GM18519 (cell line): ENCODE data around the gene HPSE2.
"Not testable (repeated sequence)": the region's sequence is repeated elsewhere in the genome, so short reads cannot be mapped to it uniquely, and the experiment has no call there.

Experiments
- ATAC-seq: cut with Tn5 transposase; IDR thresholded peaks from one replicate; pipeline ENCODE4 v1.9.1; 2021; ENCODE audit warnings: mild to moderate bottlenecking, moderate library complexity; ENCODE audit not compliant: unreplicated experiment, low FRiP score

Gene HPSE2

DNA sequence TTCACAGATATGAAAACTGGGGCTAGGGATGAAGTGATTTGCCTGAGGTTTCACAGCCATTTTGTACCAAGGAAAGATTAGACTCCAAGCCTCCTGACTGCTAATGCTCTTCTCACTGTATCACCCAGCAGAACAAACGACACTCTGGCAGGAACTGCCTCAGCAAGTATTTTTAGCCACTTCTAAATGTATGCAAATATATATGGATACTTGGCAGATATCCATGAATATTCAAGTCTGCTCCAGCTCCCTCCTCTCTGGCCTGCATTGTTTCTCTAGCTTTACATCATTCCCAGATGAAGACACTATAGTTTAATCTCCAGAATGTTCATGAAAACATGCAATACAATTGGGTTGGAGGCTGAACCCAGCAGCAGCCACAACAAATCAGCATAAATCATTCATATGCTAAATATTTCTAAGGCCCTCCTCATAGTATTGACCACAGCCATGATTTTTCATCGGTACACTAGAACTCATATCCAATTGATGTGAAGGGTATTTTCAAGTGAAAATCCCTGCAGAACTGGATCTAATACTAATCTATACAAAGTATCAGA, 65.5 kb downstream of the HPSE2 start:
- no peak for ATAC-seq

DNA sequence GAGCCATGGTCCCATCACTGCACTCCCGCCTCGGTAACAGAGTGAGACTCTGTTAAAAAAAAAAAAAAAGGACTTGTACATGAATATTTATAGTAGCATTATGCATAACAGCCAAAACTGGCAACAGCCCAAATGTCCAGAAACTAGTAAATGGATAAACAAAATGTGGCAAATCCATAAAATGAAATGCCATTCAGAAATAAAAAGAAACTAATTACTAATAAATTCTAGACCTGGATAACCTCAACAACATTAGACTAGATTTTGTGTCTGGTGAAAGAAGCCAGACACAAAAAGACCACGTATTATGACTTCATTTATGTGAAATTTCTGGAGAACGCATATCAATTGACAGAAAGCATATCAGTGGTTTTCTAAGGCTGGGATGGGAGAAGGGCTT, 74.5 kb downstream of the HPSE2 start:
- ATAC-seq: no peak

DNA sequence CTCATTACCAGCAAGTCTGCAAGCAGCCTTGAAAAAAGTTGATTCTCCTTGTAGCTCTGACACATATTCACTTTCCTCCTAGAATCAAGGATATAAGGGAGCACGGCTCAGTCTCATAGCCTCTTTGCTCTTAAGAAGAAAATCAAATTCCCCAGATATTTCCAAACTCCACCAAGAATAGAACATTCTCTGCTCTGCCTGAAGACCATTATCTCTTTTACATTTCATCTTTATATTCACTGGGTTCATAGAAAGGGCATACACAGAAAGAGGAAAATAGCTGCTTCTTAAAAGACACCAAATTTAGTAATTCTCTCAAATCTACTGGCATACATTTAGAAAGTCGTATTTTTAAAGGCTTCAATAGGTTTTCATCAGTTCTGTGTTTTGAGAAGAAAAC, 92.0 kb downstream of the HPSE2 start:
- ATAC-seq: no peak

DNA sequence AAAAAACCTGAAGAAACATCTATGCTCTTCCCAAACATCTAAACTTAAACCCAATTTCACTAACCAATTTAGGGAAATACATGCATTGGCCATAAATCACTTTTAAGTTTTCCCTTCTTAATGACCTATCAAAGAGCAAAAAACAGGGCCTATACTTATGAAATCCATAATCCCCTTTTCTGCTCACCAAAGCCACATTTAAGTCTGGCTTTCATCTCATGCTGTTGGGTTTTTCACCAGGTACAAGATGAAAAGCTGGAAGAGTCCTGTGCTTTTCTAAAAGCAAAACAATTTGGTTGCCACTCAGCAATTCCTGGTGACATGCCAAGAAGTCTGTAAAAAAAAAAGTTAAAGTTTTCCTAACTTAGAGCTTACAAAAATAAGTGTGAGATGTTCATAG, 92.6 kb downstream of the HPSE2 start:
- ATAC-seq: no peak

DNA sequence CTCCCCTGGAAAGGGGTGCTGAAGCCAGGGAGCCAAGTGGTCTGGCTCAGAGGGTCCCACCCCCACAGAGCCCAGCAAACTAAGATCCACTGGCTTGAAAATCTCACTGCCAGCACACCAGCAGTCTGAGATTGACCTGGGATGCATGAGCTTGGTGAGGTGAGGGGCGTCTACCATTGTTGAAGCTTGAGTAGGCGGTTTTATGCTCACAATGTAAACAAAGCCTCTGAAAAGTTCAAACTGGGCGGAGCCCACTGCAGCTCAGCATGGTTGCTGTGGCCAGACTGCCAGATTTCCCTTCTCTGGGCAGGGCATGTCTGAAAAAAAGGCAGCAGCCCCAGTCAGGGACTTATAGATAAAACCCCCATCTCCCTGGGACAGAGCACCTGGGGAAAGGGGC, 102.8 kb downstream of the HPSE2 start:
- not testable (repeated sequence) for ATAC-seq

DNA sequence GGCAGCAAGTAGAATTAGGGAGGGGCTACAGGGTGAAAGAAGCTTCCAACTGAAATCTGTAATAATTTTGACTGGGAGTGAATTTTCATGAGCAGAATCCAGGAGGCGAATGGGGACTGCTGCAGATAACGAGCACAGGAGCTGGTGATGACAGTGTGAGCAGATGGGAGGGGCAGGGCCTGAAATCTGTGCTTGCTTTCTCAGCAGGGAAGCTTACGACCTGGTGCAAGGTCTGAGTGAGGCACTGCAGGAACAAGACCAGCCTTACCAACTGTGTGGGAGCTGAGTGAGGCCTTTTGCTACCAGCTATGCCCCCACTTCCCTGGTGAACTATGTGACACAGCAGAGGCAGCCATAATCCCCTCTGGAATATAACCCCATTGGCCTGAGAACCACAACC, 109.8 kb downstream of the HPSE2 start:
- ATAC-seq: no peak

DNA sequence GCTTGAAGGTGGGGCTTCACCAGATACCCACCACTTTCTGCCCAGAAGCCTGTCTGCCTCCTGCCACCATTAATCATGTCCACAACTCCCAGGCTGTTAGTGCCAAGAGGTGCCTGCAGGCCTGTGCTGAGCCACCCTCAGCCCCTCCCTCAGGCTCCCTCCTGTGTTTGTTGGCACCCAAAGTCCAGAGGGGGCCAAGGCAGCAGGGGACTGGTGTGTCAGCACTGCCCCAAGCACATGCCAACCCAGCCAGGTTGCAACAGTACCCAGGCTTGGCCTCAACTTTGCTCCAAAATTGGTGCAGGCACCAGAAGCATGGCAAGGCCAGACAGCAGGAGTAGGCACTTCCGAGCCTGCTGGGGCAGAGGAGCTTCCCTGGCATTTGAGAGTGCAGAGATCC, 111.3 kb downstream of the HPSE2 start:
- no peak for ATAC-seq

DNA sequence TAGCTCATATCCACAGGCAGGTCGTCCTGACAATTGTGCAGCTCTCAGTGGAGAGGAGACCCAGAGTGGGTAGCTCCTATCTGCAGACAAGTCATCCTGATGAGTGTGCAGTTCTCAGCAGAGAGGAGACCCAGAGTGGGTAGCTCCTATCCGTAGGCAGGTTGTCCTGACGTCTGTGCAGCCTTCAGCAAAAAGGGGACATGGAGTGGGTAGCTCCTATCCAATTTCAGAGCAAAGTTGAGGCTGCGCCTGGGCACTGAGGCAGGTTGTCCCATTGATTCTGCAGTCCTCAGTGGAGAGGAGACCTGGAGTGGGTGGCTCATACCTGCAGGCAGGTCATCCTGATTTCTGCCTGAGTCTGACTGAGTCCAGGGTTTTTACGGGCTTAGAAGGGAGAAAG, 111.8 kb downstream of the HPSE2 start:
- no peak for ATAC-seq

DNA sequence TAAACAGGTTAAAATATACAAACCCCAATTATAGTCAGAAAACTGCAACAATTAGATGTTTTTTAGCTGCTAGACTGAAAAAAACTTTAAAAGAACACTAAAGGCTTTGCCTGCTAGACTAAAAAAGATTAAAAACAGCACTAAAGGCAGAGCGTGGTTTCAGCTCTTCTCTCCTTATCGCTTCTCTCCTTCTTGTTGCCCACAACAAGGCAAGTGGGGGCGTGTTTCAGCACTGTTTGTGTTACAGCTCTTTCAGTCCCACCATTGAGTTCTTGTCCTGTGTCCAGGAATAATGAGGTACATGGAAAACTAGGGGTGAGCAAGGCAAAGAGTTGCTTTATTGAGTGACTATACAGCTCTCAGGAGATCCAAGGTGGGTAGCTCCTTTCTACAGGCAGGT, 112.3 kb downstream of the HPSE2 start:
- no peak for ATAC-seq

DNA sequence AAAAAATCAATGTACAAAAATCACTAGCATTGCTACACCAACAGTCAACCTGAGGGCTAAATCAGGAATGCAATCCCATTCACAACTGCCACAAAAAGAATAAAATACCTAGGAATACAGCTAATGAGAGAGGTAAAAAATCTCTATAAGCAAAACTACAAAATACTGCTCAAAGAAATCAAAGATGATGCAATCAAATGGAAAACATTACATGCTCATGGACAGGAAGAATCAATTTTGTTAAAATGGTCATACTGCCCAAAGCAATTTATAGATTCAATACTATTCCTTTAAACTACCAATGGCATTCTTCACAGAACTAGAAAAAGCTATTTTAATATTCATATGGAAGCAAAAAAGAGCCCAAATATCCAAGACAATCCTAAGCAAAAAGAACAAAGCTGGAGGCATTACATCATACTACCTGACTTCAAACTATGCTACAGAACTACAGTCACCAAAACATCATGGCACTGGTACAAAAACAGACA, 116.3 kb downstream of the HPSE2 start:
- ATAC-seq: no peak

DNA sequence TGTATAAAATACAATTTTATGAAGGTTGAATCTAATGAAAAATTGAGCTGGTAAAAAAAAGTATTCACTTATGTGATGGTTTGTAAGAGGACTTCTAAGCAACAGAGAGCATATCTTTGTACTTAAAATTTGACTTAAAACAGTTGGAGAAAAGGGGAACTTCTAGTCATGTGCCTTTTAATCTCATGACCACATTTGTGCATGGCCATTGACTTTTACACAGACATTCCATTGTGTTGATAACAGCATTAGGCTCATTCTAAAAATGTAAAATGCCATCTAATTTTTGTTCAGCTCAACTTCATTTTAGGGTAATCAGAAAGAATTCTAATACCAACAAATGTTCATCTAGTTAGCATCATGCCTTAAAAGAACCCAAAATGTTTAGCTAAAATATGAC, 119.9 kb downstream of the HPSE2 start:
- no peak for ATAC-seq

DNA sequence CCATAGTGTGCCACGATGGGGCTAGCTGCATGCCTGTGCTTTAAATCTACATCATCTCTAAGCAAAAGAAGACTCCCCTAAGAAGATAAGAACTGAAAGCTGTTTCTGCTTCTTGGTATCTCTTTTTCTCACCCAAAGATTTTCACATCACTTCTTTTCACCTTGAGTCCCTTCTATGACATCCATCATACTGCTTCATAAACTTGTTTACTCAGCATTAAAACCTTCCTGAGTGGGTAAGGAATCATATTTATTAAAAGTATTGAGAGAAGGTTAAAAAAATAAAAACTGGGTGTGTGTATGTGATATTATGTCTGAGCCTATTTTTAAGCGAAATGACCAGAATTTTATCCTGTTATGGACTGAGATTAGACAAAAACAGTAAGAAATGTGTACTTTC, 150.3 kb downstream of the HPSE2 start:
- no peak for ATAC-seq

DNA sequence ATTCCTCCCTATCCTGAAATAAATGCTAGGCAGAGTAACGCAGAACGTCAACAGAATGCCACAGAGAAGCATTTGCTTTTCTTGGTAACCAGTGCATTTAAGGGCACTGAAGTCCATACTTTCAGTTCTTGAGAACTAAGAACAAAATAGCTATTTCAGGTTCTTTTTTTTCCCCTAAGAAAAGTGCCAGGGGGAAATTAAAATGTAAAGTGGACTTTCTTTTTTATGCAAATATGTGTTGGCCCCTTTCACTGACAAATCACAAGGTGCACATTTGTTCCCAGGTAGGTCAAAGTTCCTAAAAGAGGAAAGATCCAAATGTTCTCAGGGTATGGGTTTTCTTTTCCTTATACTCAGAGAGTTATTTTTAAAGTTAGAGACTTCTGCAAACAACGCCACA, 151.5 kb downstream of the HPSE2 start:
- no peak for ATAC-seq

DNA sequence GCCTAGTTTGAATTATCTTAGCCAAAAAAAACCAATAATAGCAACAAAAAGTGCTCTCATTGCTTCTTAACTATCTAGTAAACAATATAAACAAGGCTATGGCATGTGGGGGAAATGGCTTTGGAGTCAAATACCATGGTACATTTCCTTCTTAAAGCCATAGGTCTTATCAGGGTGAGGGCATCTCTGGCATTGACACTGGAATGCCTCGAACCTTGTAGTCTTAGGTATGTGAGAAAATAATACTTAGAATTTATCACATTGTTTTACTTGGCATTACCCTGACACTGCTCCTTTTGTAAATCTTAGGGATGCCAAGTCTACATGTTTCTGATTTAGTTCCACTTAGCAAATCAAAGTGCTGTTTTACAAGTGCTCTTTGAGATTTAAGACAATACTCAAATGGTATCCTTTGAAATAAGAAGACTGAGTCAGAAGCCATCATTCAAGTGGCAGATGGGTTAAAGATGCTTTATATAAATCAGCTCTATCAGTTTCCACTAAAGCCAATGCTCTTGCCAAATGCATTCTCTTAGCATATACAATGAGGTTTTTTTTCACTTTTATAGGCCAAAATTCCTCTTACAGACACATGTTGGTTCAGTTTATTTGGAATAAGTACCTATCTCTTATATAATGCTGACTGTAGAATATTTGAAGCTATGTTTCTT, 155.2 kb downstream of the HPSE2 start:
- ATAC-seq: no peak

DNA sequence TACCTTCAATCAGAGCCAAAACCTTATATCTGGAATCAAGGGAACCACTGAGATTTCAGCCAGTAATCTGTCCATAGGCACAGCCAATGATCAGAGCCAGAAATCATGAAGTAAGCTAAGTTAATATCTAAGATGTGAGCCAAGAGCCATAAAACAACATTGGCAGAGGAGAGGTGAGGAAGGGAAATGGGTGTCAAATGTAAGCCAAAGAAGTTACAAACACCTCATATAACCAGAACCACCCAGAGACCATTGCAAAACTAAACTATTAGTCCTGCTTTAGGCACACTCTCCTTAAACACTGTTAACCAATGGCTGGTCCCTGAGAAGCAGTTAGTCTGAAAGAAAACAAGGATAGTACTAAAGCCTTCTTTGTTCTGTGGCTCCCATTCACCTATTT, 173.1 kb downstream of the HPSE2 start:
- no peak for ATAC-seq

DNA sequence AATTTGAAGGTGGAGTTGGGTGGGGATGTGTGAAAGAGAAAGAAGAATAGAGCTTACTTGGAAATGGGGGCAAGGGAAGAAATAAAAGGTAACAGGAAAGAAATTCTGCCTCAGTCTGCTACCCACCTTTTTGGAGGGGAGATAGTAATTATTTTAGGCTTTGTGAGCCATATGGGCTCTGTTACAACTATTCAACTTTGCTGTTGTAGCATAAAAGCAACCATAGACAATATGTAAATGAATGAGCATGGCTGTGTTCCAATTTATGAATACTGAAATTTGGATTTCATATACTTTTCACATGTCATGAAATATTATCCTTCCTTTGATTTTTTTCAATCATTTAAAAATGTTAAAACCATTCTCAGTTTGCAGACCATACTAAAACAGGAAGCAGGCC, 176.9 kb downstream of the HPSE2 start:
- no peak for ATAC-seq

DNA sequence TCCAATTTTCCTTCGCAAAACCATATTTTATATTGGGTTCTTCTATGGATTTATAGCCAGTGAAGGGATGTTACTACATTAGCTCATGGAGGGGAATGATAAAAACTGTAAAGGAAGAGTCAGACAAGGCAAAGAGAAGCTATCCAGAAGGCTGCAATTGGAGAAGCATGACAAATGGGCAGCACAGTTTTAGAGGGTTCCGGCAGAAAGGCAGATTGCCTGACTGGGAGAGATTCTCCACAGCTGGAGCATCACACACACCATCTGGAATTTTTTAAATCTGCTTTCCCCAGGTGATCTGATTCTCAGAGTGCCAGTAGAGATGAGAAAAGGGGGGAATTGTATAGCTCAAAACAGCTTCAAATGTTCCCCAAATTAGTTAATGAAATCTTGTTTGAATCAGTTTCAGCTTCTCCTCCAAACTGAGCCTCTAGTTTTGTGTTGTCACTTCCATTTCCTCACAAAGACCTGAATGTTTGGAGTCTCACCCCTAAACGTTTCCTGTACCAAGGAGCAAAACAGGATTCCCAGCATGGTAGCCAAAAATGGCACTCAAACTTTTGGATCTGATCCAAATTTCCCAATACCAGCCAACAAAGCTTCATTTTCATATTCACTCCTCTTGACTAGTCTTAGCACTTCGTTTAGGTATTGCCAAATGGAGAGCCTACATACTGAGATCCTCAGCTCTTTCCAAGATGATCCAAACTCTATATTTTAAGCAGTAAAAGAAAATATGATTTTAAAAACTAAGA, 177.5 kb downstream of the HPSE2 start:
- no peak for ATAC-seq

DNA sequence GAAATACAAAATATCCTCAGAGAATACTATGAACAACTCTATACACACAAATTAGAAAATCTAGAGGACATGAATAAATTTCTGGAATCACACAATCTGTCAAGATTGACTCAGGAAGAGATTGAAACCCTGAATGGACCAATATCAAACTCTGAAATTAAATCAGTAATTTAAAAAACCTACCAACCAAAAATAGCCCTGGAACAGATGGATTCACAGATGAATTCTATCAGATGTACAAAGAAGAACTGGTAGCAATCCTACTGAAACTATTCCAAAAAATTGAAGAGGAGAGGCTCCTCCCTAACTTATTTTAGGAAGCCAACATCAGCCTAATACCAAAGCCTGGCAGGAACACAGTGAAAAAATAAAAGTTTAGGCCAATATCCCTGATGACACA, 190.0 kb downstream of the HPSE2 start:
- no peak for ATAC-seq

DNA sequence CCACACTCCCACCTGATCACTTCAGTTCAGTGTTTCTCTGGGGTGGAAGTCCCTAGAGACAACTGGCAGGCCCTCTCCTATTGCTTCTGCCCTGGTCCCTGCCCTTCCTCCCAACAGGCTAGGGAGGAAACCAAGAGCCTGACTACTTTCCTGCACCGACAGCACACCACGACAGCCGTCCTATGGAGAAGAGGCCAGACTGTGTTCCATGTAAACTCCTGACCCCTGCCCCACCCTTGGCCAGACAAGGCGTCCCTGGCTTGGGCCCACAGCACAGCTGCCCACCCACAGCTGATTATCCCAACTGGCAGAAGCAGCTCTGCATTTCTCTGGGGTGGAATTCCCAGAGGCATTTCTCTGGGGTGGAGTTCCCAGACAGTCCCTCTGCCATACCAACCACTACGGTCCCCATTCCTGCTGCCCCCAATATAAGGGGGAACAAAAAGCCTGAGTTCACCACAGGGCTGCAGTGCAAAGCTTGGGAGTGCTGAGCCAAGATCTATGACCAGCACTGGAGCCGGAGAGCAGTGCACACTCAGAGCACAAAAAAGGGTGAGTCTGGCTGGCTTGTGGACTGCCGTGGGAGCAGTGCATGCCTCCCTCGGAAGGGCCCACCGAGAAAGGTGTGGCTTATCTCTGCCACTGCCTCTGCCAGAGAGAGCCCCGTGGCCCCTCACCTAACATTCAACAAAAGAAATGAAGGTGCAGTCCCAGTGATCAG, 193.4 kb downstream of the HPSE2 start:
- ATAC-seq: no peak

DNA sequence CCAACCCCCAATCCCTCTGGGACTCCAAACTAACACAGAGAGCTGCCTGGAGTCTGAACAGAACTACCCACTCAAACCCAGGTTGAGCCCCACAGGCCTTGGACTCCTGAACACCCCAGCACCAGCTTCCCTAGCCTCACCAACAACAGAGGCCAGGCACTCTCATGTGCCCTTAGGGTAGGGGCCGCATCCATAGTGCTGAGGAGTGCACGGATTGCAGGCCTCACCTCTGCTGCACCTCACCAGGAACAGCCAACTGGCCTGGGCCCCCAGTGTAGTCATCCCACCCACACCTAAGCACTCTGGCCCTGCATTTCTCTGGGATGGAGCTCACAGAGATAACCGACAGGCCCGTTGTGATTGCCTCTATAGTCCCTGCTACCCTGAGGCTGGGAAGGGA, 194.2 kb downstream of the HPSE2 start:
- no peak for ATAC-seq

DNA sequence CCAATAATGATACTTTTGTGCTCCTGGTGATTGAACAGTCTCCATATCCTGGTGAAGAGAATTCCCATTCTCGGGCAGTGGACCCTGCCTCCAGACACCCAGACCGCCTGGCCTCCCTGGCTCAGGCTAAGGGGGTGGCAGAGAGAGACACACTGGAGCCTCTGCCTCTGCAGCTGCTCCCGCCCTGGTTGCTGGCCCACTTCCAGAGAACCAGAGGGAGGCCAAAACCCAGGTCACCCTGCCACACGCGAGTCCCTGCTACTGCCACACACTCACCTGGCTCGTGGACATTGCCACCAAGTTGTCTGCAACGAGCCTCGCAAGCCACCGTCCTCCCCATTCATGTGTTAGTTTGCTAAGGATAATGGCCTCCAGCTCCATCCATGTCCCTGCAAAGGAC, 221.8 kb downstream of the HPSE2 start:
- no peak for ATAC-seq
